SK-N-MC (cell line): ENCODE data around the gene TEX14.

ENCODE experiments used
- EZH2 ChIP-seq: fragments of 200-600 bp; sonication (generic); IDR thresholded peaks from one replicate; pipeline ENCODE4 v1.6.1; 2017; ENCODE audit warnings: antibody characterized with exemption
- POLR2AphosphoS5 ChIP-seq: IDR thresholded peaks from 2 replicates; pipeline ENCODE4 v1.6.1; 2012; ENCODE audit warnings: mild to moderate bottlenecking, low read depth, low read length, borderline replicate concordance

GRCh38 chr17:58517378-58517927, 174.4 kb downstream of the TEX14 start:
- TF ChIP-seq EZH2 (no peak), POLR2AphosphoS5 (no peak; the same call in 1 of the 2 replicates)
